ENCODE data around the gene WDFY4.

DNA sequence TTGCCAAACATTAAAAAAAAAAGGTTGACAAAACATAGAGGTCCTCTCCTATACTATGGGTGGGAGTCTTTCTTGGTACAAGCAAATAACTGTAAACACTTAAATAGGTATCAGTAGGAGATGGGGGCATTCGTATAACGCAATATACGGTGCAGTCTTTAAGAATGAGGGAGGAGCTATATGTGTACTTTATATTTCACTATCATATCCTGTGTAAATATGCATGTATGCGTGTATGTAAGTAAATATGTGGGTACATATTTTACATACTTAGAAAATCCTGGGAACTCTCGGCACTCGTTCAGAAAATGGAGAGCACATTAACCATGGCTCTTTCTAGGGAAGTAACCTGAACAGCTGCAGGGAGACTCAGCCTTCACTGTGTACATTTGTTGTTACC lies 337.0 kb downstream of the WDFY4 start:
- TF ChIP-seq RARB (CRISPR knock-in tag; IDR thresholded peaks at IDR 0.05), result no peak
- TF ChIP-seq ZNF70 (CRISPR knock-in tag; IDR thresholded peaks at IDR 0.05), result no peak
- TF ChIP-seq CREB5 (CRISPR knock-in tag; IDR thresholded peaks at IDR 0.05; ENCODE audit: low read depth), result no peak
- no peak for TF ChIP-seq ESRRG (CRISPR knock-in tag; IDR thresholded peaks at IDR 0.05)
- TF ChIP-seq TCF4 (CRISPR knock-in tag; IDR thresholded peaks at IDR 0.05; ENCODE audit: borderline replicate concordance), result no peak
- TF ChIP-seq ISL1 (CRISPR knock-in tag; IDR thresholded peaks at IDR 0.05), result no peak
- TF ChIP-seq OSR1 (CRISPR knock-in tag; IDR thresholded peaks at IDR 0.05), result no peak
- TF ChIP-seq BACH2 (CRISPR knock-in tag; IDR thresholded peaks at IDR 0.05; ENCODE audit: borderline replicate concordance), result no peak
